Psoas muscle (tissue), 8 donors: ENCODE measurements around the gene MYOD1. TPM values are rescaled to one million over a fixed set of nuclear protein-coding genes. Genes with fewer than 3 reads are reported as not detected.

Experiments used
- ATAC-seq, 4 donors: fragments of 200-7000 bp; cut with Tn5 transposase; one replicate each; pipeline ENCODE4 v1.9.1; 2020; ENCODE audit warnings: moderate library complexity in 3 of 4, mild to moderate bottlenecking in 2 of 4
- DNase-seq, 2 donors: peaks; one replicate each; pipeline ENCODE4 v3.0.0-alpha.2; 2020
- H3K27ac ChIP-seq: fragments of 200-600 bp; one replicate; pipeline ENCODE4 v1.8.0; 2022
- H3K27me3 ChIP-seq, 3 donors: fragments of 200-600 bp in 1 of 3; one replicate each; pipeline versions ENCODE4 v1.6.1 to v1.8.0; 2013 to 2022; ENCODE audit warnings: low read length in 2 of 3, mild to moderate bottlenecking in 2 of 3, moderate library complexity in 1 of 3; ENCODE audit not compliant: insufficient read depth in 3 of 3
- H3K36me3 ChIP-seq, 2 donors: fragments of 200-600 bp in 1 of 2; one replicate each; pipeline versions ENCODE4 v1.6.1 to v1.8.0; 2013 to 2022; ENCODE audit warnings: low read depth in 1 of 2, mild to moderate bottlenecking in 1 of 2, moderate library complexity in 1 of 2; ENCODE audit not compliant: insufficient read depth in 1 of 2
- H3K4me1 ChIP-seq: fragments of 200-600 bp; one replicate; pipeline ENCODE4 v1.8.0; 2022
- H3K4me3 ChIP-seq: fragments of 200-600 bp; one replicate; pipeline ENCODE4 v1.8.0; 2022; ENCODE audit warnings: mild to moderate bottlenecking
- H3K9me3 ChIP-seq: fragments of 200-600 bp; one replicate; pipeline ENCODE4 v1.8.0; 2022
- CTCF ChIP-seq: fragments of 200-600 bp; IDR thresholded peaks from one replicate; pipeline ENCODE4 v1.8.0; 2022; ENCODE audit warnings: antibody characterized with exemption
- WGBS, 3 donors: extraction: QIAGEN DNeasy Blood & Tissue Kit; methylation state at CpG; one replicate each; pipeline versions ENCODE4 v1.1.6 to v1.1.7; 2013; 5-methylcytosine and 5-hydroxymethylcytosine counted together
- intact Hi-C, 2 donors: fragments of 100-400 bp; cut with DNase I; formaldehyde crosslinking; loops; one replicate each; pipeline versions ENCODE4 v1.11.0 to v1.14.2; 2022
- polyA plus RNA-seq, 3 donors: library from polyadenylated mRNA; stranded (reverse); fragments of 200-250 nt; gene quantifications; one replicate each; pipeline ENCODE4 v1.2.3, GENCODE V29; 2013
- total RNA-seq, 4 donors: library from RNA; stranded (reverse); fragmentation: NEBNext Ultra II Directional in 2 of 4; extraction: Animal tissue kit (Norgen Biotek cat#: 25700) in 2 of 4; gene quantifications; one replicate each; pipeline versions ENCODE4 v1.2.1 to v1.2.4, GENCODE V29; 2021 to 2023
- donor health status: healthy with polysubstance abuse.
- donor health status: DM: no; HTN: no; CAD: no; lungs with moderate emphysema.
- donor health status: Bipolar disorder and iron deficiency.
- donor health status: healthy.
- donor health status: DM: yes; HTN: yes; CAD: no.
- donor health status: DM: no; HTN: no; CAD: no.
- donor health status: DM: no; HTN: no; CAD: no.
- donor health status: DM: yes; HTN: yes; CAD: no.

The MYOD1 gene
- total and polyA plus RNA-seq, 7 donors: 5.0 to 95.7 (median 56.2) TPM

GRCh38 chr11:17720796-17721171 lies 1.4 kb downstream of the MYOD1 start:
- DNase-seq (peak in 1 of 2 donors; percentile 84), ATAC-seq (peak; percentile 10 to 55 (median 34))
- peak overlapping the region; percentile 75 for H3K4me3 ChIP-seq
- no peak for TF ChIP-seq CTCF
- peak overlapping the region; percentile 94 for H3K27ac ChIP-seq
- H3K9me3 ChIP-seq: no peaks in the 10 kb centered on the region
- WGBS, 3 donors: 0 to 2% (median 2%) methylated on average over 22 to 24 of the region's 24 CpGs
- intact Hi-C loops: loop anchor here (2.0 to 10.0 kb wide), 5 partner anchors 33 to 646 kb away; partner anchors contain the start of genes KCNJ11 (in 1 of the 2) and RPS13 (in 1 of the 2)
- peaks cover 0 to 14% (median 0%) of the 10 kb centered on the region in 3 donors for H3K27me3 ChIP-seq
- H3K4me1 ChIP-seq: peaks cover 7% of the 10 kb centered on the region
- H3K36me3 ChIP-seq: peaks cover 0 to 22% of the 10 kb centered on the region in 2 donors

- Histone ChIP-seq H3K4me3 (peak overlapping the region; percentile 75), H3K36me3 (peaks cover 0 to 22% of the 10 kb centered on the region in 2 donors), H3K4me1 (peaks cover 7% of the 10 kb centered on the region), H3K9me3 (no peaks in the 10 kb centered on the region), H3K27me3 (peaks cover 0 to 14% (median 0%) of the 10 kb centered on the region in 3 donors), H3K27ac (peak overlapping the region; percentile 94)
- no peak for TF ChIP-seq CTCF
- 4 to 8% (median 5%) methylated on average over 50 to 56 of the region's 56 CpGs for WGBS, 3 donors
- peak in 1 of 2 donors; percentile 57 for DNase-seq
- intact Hi-C loops: loop anchor here (2.0 to 10.0 kb wide), 5 partner anchors 34 to 647 kb away; partner anchors contain the start of genes KCNJ11 (in 1 of the 2) and RPS13 (in 1 of the 2)
- peak in 1 of 4 donors; percentile 6 for ATAC-seq
Observed at GRCh38 chr11:17721242-17721999, 2.0 kb downstream of the MYOD1 start.

- Histone ChIP-seq H3K4me3 (peak overlapping the region; percentile 75), H3K27me3 (peaks cover 0 to 14% (median 0%) of the 10 kb centered on the region in 3 donors), H3K27ac (peak overlapping the region; percentile 94), H3K9me3 (no peaks in the 10 kb centered on the region), H3K4me1 (peaks cover 7% of the 10 kb centered on the region), H3K36me3 (peaks cover 0 to 22% of the 10 kb centered on the region in 2 donors)
- intact Hi-C loops: loop anchor here (2.0 to 10.0 kb wide), 6 partner anchors 35 to 647 kb away; partner anchors contain the start of genes KCNJ11 (in 1 of the 2) and RPS13 (in 1 of the 2)
- WGBS, 3 donors: 7 to 13% (median 9%) methylated on average over 25 of the region's 25 CpGs
- peak; percentile 57 for TF ChIP-seq CTCF
- ATAC-seq: peak in 3 of 4 donors; percentile 16 to 39 (median 27)
- peak in 1 of 2 donors; percentile 75 for DNase-seq
Observed at GRCh38 chr11:17722000-17722643, 2.8 kb downstream of the MYOD1 start.

- peak in 1 of 2 donors; percentile 21 for DNase-seq
- intact Hi-C loops: loop anchor here (5.0 to 10.0 kb wide), 4 partner anchors 37 to 649 kb away; partner anchors contain the start of genes KCNJ11 (in 1 of the 2) and RPS13 (in 1 of the 2)
- 73 to 77% (median 74%) methylated on average over 10 of the region's 10 CpGs for WGBS, 3 donors
- Histone ChIP-seq H3K4me1 (no peaks in the 10 kb centered on the region), H3K4me3 (no peak overlapping the region), H3K9me3 (no peaks in the 10 kb centered on the region), H3K27me3 (peaks cover 0 to 14% (median 0%) of the 10 kb centered on the region in 3 donors), H3K36me3 (peaks cover 0 to 26% of the 10 kb centered on the region in 2 donors), H3K27ac (no peak overlapping the region)
- ATAC-seq: no peak
- no peak for TF ChIP-seq CTCF
Observed at GRCh38 chr11:17724020-17724908, 4.9 kb downstream of the MYOD1 start.
